Smooth muscle cell (in vitro differentiated cells): Measurements from ENCODE around the gene ECPAS. TPM values are rescaled to one million over a fixed set of nuclear protein-coding genes. Genes with fewer than 3 reads are reported as not detected.
"Not testable (repeated sequence)": the region's sequence is repeated elsewhere in the genome, so short reads cannot be mapped to it uniquely, and the experiment has no call there.

Experiments used
- DNase-seq: peaks from one replicate; lab custom pipeline; 2025; ENCODE audit not compliant: unreplicated experiment; lab: John Stamatoyannopoulos, UW
- H2AFZ ChIP-seq: fragments of 200-600 bp; sonication (generic); 2 replicates; pipeline ENCODE4 v1.6.0; 2016; ENCODE audit warnings: antibody characterized with exemption, low read depth, mild to moderate bottlenecking
- H3F3A ChIP-seq: fragments of 200-600 bp; sonication (generic); 2 replicates; pipeline ENCODE4 v1.6.0; 2017; ENCODE audit warnings: antibody characterized with exemption, low read depth
- H3K27ac ChIP-seq: fragments of 200-600 bp; sonication (generic); 2 replicates; pipeline ENCODE4 v1.5.1; 2016; ENCODE audit warnings: low read depth, mild to moderate bottlenecking
- H3K27me3 ChIP-seq: fragments of 200-600 bp; sonication (generic); 2 replicates; pipeline ENCODE4 v1.6.1; 2016; ENCODE audit warnings: low read depth, mild to moderate bottlenecking
- H3K36me3 ChIP-seq: fragments of 200-600 bp; sonication (generic); 2 replicates; pipeline ENCODE4 v1.5.1; 2016; ENCODE audit warnings: low read depth
- H3K4me1 ChIP-seq: fragments of 200-600 bp; sonication (generic); 2 replicates; pipeline ENCODE4 v1.5.1; 2016; ENCODE audit warnings: low read depth
- H3K4me2 ChIP-seq: fragments of 200-600 bp; sonication (generic); 2 replicates; pipeline ENCODE4 v1.6.0; 2016; ENCODE audit warnings: mild to moderate bottlenecking
- H3K4me3 ChIP-seq: fragments of 200-600 bp; sonication (generic); 2 replicates; pipeline ENCODE4 v1.5.1; 2016; ENCODE audit warnings: mild to moderate bottlenecking
- H3K79me2 ChIP-seq: fragments of 200-600 bp; sonication (generic); 2 replicates; pipeline ENCODE4 v1.6.0; 2016; ENCODE audit warnings: low read depth, mild to moderate bottlenecking
- H3K9ac ChIP-seq: fragments of 200-600 bp; sonication (generic); 2 replicates; pipeline ENCODE4 v1.6.0; 2016; ENCODE audit warnings: low read depth
- H3K9me3 ChIP-seq: fragments of 200-600 bp; sonication (generic); replicated peaks from 2 replicates; pipeline ENCODE4 v1.5.1; 2016; ENCODE audit warnings: low read depth
- H4K20me1 ChIP-seq: fragments of 200-600 bp; sonication (generic); 2 replicates; pipeline ENCODE4 v1.6.0; 2016; ENCODE audit warnings: low read depth
- CTCF ChIP-seq: fragments of 200-600 bp; sonication (generic); IDR thresholded peaks from 2 replicates; pipeline ENCODE4 v1.5.1; 2017; ENCODE audit warnings: borderline replicate concordance, mild to moderate bottlenecking, antibody characterized with exemption; ENCODE audit not compliant: insufficient read depth, poor library complexity, severe bottlenecking
- WGBS: methylation state at CpG from one replicate; pipeline ENCODE4 v1.1.7; 2016; ENCODE audit warnings: low lambda C conversion rate; 5-methylcytosine and 5-hydroxymethylcytosine counted together
- polyA plus RNA-seq: library from polyadenylated mRNA; unstranded; fragments of >200 nt; fragmentation: Nextera tagmentation; extraction: Ambion mirVana; gene quantifications from 2 replicates; pipeline ENCODE4 v1.2.1, GENCODE V29; 2016
- total RNA-seq: library from RNA; depleted of rRNA; stranded (reverse); fragments of >200 nt; gene quantifications from 2 replicates; pipeline ENCODE4 v1.2.3, GENCODE V29; 2014

The ECPAS gene
- total and polyA plus RNA-seq, 2 experiments from 2014 or later: 24.1 to 53.7 TPM

GRCh38 chr9:111350556-111350955 is 133.6 kb downstream of the ECPAS start:
- Histone ChIP-seq H3K36me3 (no peaks in the 10 kb centered on the region), H3K27me3 (no peaks in the 10 kb centered on the region), H2AFZ (no peak overlapping the region), H3K9me3 (no peaks in the 10 kb centered on the region), H3K4me1 (no peaks in the 10 kb centered on the region), H3K27ac (no peak overlapping the region), H3K79me2 (no peaks in the 10 kb centered on the region), H4K20me1 (no peaks in the 10 kb centered on the region), H3F3A (no peaks in the 10 kb centered on the region), H3K4me3 (no peak overlapping the region), H3K9ac (no peak overlapping the region), H3K4me2 (no peak overlapping the region)
- TF ChIP-seq CTCF: no peak
- no peak for DNase-seq

DNA sequence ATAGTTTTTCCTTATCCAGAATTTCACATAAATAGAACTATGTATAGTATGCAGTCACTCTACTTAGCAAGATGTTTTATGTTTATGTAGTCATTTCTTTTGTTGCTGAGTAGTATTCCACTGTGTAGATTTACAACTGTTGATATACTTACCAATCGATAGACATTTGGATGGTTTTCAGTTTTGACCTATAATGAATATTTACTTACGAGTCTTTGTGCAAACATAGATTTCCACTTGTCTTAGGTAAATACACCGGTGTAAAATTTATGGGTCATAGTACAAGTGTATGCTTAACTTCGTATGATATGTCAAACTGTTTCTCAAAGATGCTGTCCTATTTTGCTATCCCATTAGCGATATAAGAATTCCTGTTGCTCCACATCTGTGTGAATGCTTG is 134.4 kb downstream of the ECPAS start:
- Histone ChIP-seq H3K9me3 (no peaks in the 10 kb centered on the region), H3F3A (no peaks in the 10 kb centered on the region), H3K9ac (no peak overlapping the region), H3K27ac (no peak overlapping the region), H3K4me3 (no peak overlapping the region), H4K20me1 (no peaks in the 10 kb centered on the region), H2AFZ (no peak overlapping the region), H3K36me3 (no peaks in the 10 kb centered on the region), H3K4me1 (no peaks in the 10 kb centered on the region), H3K4me2 (no peak overlapping the region), H3K27me3 (no peaks in the 10 kb centered on the region), H3K79me2 (no peaks in the 10 kb centered on the region)
- WGBS: 86% methylated on average over 5 of the region's 5 CpGs
- DNase-seq: no peak
- no peak for TF ChIP-seq CTCF

GRCh38 chr9:111348821-111349271 is 135.3 kb downstream of the ECPAS start:
- DNase-seq: no peak
- Histone ChIP-seq H3K4me2 (no peak overlapping the region), H2AFZ (no peak overlapping the region), H3F3A (no peaks in the 10 kb centered on the region), H4K20me1 (no peaks in the 10 kb centered on the region), H3K27ac (no peak overlapping the region), H3K79me2 (no peaks in the 10 kb centered on the region), H3K9me3 (no peaks in the 10 kb centered on the region), H3K36me3 (no peaks in the 10 kb centered on the region), H3K27me3 (no peaks in the 10 kb centered on the region), H3K4me3 (no peak overlapping the region), H3K9ac (no peak overlapping the region), H3K4me1 (no peaks in the 10 kb centered on the region)
- 56% methylated on average over 4 of the region's 4 CpGs for WGBS
- TF ChIP-seq CTCF: no peak

GRCh38 chr9:111334318-111334863 is 149.8 kb downstream of the ECPAS start:
- H3K4me1 ChIP-seq, H3K27ac ChIP-seq, H3K79me2 ChIP-seq, H3F3A ChIP-seq, H3K9ac ChIP-seq, H4K20me1 ChIP-seq, H3K4me3 ChIP-seq, H3K4me2 ChIP-seq, DNase-seq, H3K27me3 ChIP-seq, H3K9me3 ChIP-seq, H3K36me3 ChIP-seq, H2AFZ ChIP-seq: not testable (repeated sequence)
- WGBS: 87% methylated on average over 5 of the region's 5 CpGs
